ENCODE data around the gene RGS6. TPM values are rescaled to one million over a fixed set of nuclear protein-coding genes. Genes with fewer than 3 reads are reported as not detected.

The RGS6 gene
- total RNA-seq, 1 donor from 2014 or later: 5.1 TPM

GRCh38 chr14:72594099-72594901 is 662.1 kb downstream of the RGS6 start:
- H3K27me3 Mint-ChIP-seq: peaks cover 9% of the 10 kb centered on the region
- no peak overlapping the region for H3K4me3 Mint-ChIP-seq (ENCODE audit: low read depth)
- no peaks in the 10 kb centered on the region for H3K36me3 Mint-ChIP-seq (ENCODE audit: insufficient read depth)
- no peaks in the 10 kb centered on the region for H3K9me3 Mint-ChIP-seq (ENCODE audit: low read depth)
- peak overlapping the region; percentile 78 for H3K27ac Mint-ChIP-seq
- TF ChIP-seq CTCF (IDR thresholded peaks at IDR 0.05; ENCODE audit: unreplicated experiment): no peak
- H3K4me1 Mint-ChIP-seq (ENCODE audit: low read depth): no peaks in the 10 kb centered on the region
- DNase-seq (ENCODE audit: low spot score, unreplicated experiment): no peak

GRCh38 chr14:72595152-72595862 is 663.1 kb downstream of the RGS6 start:
- H3K27me3 Mint-ChIP-seq: peaks cover 9% of the 10 kb centered on the region
- no peak for DNase-seq (ENCODE audit: low spot score, unreplicated experiment)
- TF ChIP-seq CTCF (IDR thresholded peaks at IDR 0.05; ENCODE audit: unreplicated experiment): no peak

GRCh38 chr14:72597252-72598233 is 665.3 kb downstream of the RGS6 start:
- H3K9me3 Mint-ChIP-seq (ENCODE audit: low read depth): no peaks in the 10 kb centered on the region
- peaks cover 2% of the 10 kb centered on the region for H3K4me1 Mint-ChIP-seq (ENCODE audit: low read depth)
- H3K27ac Mint-ChIP-seq: no peak overlapping the region
- no peak overlapping the region for H3K4me3 Mint-ChIP-seq (ENCODE audit: low read depth)
- DNase-seq (ENCODE audit: low spot score, unreplicated experiment): no peak
- H3K27me3 Mint-ChIP-seq: peaks cover 14% of the 10 kb centered on the region
- no peaks in the 10 kb centered on the region for H3K36me3 Mint-ChIP-seq (ENCODE audit: insufficient read depth)
- no peak for TF ChIP-seq CTCF (IDR thresholded peaks at IDR 0.05; ENCODE audit: unreplicated experiment)

More at GRCh38 chr14:72595152-72595862, 663.1 kb downstream of the RGS6 start:
- Mint-ChIP-seq H3K27ac (no peak overlapping the region), H3K4me3 (ENCODE audit: low read depth) (no peak overlapping the region), H3K4me1 (ENCODE audit: low read depth) (peaks cover 2% of the 10 kb centered on the region), H3K36me3 (ENCODE audit: insufficient read depth) (no peaks in the 10 kb centered on the region), H3K9me3 (ENCODE audit: low read depth) (no peaks in the 10 kb centered on the region)

GRCh38 chr14:72598306-72598705 is 666.1 kb downstream of the RGS6 start:
- no peak overlapping the region for H3K27ac Mint-ChIP-seq
- peaks cover 12% of the 10 kb centered on the region for H3K27me3 Mint-ChIP-seq
- no peak for DNase-seq (ENCODE audit: low spot score, unreplicated experiment)
- no peak overlapping the region for H3K4me3 Mint-ChIP-seq (ENCODE audit: low read depth)
- peaks cover 2% of the 10 kb centered on the region for H3K4me1 Mint-ChIP-seq (ENCODE audit: low read depth)
- no peak for TF ChIP-seq CTCF (IDR thresholded peaks at IDR 0.05; ENCODE audit: unreplicated experiment)
- H3K36me3 Mint-ChIP-seq (ENCODE audit: insufficient read depth): no peaks in the 10 kb centered on the region
- no peaks in the 10 kb centered on the region for H3K9me3 Mint-ChIP-seq (ENCODE audit: low read depth)

Measured in progenitor cell of endocrine pancreas (in vitro differentiated cells).